ENCODE results near the gene TNXB.
"Not testable (repeated sequence)": the region's sequence is repeated elsewhere in the genome, so short reads cannot be mapped to it uniquely, and the experiment has no call there.

The TNXB gene

GRCh38 chr6:32084780-32085179 lies 24.4 kb downstream of the TNXB start:
- no peak for DNase-seq

DNA sequence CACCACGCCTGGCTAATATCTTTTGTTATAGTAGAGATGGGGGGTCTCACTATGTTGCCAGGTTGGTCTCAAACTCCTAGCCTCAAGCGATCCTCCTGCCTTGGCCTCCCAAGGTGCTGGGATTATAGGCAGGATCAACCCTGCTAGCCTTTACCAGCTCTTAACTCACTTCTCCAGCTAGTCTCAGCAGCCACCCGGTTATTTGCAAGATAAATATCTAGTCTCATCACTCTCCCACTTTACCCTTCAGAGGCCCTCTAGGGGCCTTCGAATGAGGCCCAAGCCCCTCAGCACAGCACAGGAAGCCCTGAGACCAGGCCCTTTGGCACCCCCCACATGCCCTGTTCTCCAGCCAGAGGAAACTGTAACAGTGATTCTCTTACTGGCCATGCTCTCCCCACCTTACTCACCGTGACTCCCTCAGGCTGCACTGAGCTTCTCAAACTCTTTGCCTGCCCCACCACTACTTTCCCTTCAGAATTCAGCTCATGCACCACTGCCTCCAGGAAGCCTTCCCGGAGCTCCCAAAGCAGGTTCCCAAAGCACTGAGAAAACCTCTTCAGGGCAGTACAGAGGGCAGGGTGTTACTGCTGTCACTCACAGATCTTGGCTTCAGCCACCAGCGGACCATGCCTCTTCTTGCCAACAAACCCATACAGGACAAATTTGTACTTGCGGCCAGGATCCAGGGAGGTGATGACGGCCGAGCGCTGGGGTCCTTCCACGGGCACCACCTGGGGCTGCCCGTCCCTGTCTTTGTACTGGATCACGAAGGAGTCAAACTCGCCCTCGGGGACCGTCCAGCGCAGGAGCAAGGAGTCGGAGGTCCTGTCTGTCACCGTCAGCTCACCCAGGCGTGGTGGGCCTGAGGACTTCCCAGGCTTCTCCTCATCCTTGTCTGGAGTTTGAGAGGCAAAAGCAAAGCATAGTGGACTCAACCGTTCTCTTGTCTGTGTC lies 25.0 kb downstream of the TNXB start:
- no peak for DNase-seq

DNA sequence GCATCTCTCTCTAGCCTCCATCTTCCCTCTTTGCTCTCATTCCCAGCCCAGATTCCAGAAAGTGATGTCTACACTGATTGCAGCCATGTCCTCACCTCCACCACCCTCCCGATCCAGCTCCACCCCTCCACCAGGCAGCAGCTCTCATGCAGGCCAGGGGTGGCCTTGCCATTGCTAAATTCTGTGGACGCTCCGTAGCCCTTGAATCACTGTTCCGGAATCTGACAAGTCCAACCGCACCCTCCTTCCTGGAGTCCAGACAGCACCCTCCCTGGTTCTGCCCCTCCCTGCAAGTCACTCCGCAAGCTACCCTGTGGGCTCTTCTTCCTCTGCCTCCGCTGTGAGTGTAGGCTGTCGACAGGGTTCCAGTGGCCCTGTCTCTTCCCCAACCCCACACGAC lies 26.2 kb downstream of the TNXB start:
- DNase-seq = no peak

DNA sequence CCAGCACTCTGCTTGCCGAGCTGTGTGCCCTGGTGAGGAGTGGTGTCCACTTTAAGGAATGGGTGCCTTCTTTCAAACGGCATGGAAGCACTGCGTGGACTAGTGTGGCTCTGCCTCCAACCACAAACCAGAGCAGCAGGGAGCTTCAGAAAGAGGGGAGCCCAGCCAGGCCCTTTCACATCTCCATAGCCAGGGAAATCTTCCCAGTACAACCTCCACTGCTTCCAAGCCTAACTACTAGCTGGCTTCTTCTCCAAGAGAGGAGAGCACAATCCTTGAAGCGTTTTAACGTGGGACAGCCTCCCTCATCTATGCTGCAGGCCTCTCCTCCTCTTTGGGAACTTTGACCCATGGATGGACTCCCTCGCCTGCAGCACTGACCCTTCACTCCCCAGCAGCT lies 26.7 kb downstream of the TNXB start:
- no peak for DNase-seq

- no peak for DNase-seq
Measured at GRCh38 chr6:32081168-32081990, 27.8 kb downstream of the TNXB start.

DNA sequence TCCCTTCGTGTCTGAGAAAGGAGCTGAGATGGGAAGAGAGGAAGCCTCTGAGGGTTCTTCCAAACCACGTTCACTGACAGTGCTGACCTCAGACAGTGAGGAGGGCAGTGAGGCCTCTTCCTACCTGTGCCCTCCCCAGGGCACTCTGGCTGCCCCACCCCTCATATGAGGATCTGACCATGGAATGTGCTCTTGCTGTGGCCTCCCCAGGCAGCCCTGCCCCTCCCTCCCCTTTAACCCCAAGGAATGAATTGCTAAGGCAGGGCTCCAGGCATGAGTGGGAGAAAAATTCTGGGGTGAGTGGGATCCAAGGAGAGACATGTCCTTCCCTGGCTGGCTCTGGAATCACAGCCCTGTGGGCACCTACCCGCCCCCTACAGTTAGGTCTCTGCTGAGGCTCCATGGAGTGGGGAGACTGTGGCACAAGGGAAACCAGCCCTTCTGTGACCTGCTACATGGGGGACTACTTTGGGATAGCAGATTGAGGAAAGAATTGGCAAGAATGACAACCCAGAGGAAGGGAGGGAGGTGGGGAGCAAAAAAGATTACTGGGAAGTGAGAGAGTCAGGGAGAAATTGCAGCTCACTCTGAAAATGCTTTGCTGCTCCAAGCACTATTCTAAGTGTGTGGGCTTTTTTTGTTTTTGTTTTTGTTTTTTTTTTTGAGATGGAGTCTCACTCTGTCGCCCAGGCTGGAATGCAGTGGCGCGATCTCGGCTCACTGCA lies 29.4 kb downstream of the TNXB start:
- DNase-seq = no peak

DNA sequence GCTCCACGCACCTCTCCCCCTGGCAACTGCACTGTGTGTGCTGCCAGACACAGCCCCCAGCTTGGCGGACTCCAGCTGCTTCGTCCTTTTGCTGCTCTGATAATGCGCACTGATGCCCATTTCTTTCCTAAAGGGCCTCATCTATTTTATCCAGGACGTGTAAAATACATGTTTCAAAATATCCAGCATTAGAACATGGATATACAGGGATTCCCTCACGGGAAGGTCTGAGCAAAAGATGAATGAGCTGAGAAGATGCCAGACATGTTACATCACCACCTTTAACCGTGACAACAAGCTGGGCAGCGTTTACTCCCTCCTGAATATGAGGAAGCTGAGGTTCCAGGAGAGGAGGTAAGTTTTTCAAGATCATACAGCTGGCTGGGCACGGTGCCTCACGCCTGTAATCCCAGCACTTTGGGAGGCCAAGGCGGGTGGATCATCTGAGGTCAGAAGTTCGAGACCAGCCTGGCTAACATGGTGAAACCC lies 32.8 kb downstream of the TNXB start:
- DNase-seq = no peak

DNA sequence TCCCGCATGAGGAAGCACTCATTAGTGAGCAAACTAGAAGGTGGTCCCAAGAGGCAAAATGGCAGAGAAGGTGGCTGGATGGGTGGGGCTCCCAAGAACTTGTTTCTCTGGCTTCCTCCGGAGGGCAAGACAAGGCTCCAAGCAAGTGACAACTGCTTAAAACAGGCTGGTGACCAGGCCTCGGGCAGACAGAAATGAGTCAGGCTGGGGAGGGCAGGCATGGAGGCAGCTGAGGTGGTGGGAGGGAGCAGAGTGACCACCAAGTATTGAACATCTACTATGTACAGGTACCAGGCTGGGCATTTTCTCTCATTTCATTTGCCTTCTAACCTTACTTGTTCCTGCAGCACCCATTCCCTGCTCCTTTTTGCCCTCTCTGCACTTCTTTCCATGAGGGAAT lies 33.4 kb downstream of the TNXB start:
- DNase-seq = no peak

DNA sequence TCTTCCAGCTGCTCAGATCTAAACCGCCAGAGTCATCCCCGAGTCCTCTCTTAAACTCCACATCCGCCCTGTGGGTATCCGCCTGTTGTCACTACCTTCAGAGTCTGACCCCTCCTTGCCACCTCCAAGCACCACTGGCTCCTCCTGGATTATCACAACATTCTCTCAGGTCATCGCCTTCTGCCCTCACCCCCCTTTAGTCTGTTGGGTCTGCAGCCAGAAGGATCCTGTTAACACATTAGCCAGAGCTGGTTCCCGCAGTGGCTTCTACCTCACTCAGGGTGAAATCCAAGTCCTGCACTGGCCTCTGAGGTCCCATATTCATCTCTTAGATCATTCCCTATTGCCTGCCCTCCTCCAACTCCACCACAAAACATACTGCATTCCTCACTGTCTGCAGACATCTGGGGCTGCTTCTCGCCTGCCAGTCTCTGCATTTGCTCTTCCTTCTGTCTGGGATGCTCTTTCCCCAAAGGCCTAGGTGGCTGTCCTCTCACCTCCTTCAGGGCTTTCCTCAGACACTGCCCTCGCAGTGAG lies 34.1 kb downstream of the TNXB start:
- no peak for DNase-seq

DNA sequence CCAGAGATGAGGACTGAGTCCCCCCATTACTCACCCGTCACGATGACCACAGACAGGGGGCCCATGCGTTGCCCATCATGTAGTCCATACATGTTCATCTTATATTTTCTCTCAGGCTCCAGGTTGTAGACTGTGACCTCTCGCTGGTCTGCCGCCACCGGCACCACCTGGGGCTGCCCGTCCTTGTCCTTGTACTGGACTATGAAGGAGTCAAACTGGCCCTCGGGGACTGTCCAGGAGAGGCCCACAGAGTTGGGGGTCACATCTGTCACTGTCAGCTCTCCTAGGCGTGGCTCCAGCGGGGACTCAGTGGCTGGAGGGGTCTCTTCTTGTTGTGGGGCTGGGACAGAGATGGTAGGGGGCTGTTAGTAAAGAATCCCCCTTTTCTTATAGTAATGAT lies 35.5 kb downstream of the TNXB start:
- DNase-seq = no peak

- no peak for DNase-seq
Measured at GRCh38 chr6:32073101-32073500, 36.0 kb downstream of the TNXB start.

DNA sequence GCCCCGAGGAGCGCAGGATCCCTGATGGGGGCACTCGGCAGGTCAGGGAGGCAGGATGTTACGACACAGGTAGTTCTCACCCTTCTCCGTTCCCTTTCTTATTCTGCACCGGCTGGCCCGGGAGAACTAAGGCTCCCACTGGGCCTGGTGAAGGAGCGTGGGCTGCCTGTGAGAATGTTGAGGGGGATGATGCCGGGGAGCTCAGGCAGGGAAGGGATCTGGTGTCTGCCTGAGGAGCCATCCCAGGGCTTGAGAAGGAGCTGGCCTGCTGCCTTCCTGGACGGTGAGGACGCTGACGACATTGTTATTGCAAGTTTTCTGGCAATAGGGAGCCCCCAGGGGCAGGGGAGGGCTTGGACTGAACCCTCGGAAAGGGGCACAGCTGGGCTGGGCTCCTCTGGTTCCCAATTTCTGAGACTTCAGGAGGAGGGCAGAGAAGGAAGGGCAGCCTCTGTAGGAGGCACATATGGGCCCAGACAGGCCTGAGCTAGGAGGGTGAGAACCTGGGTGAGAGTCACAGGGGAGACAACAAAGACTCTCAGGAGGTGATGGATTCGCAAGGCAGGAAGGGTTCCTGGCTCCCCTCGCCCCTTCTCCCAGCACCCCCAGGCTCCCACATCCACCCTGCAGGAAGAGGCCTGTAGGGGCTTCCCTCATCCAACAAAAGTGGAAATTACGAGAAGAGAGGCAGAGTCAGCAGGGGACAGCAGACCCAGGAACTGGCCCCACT lies 38.2 kb downstream of the TNXB start:
- no peak for DNase-seq

DNA sequence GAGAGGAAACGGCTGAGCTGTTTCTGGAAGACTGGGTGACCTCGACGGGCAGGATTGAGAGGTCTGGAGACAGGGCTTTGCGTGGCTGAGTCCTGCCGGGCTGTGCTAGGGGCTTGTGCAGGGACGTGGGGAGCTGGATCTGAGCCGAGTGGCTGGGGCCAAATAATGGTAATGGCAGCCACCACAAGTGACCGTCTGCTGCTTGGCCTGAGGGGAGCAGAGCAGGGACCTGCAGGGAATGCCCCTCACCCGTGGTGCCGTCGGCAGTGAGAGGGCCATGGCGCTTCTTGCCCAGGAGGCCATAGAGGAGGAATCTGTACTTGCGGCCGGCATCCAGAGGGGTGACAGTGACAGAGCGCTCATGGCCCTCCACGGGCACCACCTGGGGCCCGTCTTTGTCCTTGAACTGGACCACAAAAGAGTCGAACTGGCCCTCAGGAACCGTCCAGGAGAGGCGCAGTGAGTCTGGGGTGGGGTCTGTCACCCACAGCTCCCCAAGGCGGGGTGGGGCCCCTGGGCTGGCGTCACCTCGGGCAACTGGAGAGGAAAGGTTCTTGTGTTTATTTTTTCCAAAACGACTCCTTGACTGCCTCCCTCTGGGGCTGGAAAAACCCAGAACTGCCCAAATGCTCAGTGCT lies 39.1 kb downstream of the TNXB start:
- no peak for DNase-seq

- DNase-seq = no peak
Measured at GRCh38 chr6:32069460-32069859, 39.7 kb downstream of the TNXB start.

DNA sequence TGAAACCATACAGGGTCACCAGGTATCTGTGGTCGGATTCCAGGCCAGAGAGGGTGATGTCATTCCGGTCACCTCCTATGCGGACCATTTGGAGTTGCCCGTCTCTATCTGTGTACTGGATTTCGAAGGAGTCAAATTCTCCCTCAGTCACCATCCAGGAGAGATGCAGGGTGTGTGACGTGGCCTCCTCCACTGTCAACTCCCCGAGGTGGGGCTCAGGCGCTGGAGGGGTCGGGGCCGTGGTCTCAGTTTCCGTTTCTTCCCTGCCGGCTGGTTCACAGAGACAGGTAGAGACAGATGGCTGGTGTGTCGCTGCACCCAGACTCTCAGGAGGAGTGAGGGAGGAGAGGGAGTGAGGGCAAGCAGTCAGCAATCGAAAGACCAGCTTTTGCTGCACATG lies 40.3 kb downstream of the TNXB start:
- DNase-seq = no peak

DNA sequence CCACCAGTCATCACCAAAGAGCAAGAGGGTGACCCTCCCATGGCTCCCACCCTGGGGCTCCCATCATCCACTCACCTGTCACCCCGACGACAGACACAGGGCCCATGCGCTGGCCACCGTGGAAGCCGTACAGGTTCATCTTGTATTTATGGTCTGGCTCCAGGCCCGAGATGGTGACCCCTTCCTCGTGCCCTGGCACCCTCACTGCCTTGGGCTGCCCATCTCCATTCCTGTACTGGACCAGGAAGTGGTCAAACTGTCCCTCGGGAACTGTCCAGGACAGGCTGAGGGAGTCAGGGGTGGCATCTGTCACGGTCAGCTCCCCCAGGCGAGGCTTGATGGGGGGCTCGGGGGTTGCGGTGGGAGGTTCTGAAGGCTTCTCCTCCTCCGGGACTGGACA lies 40.8 kb downstream of the TNXB start:
- not testable (repeated sequence) for DNase-seq

GRCh38 chr6:32067521-32067920 lies 41.6 kb downstream of the TNXB start:
- not testable (repeated sequence) for DNase-seq

GRCh38 chr6:32064706-32065105 lies 44.4 kb downstream of the TNXB start:
- DNase-seq = no peak

- DNase-seq = no peak
Measured at GRCh38 chr6:32060966-32061655, 48.0 kb downstream of the TNXB start.

DNA sequence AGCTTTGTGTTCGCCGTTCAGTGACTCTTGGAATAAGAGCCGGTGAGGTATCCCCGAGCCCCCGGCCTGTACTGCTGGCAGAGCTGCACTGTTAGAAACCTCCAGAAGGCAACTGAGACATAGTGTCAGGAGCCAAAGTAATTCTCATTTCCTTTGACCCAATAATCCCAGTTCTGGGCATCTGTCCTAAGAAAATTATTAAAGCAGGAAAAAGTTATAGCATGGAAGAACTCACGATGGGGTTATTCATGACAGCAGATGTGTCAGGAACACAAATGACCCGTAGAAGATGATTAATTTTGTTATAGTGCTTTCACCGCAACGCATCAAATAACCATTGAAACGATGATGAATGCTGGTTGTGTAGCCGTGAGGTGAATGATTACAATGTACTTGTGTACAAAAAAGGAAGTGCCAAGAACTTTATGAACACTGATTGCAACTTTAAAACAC lies 50.6 kb downstream of the TNXB start:
- DNase-seq = no peak

- no peak for DNase-seq
Measured at GRCh38 chr6:32057966-32058365, 51.2 kb downstream of the TNXB start.
